Naive thymus-derived CD8-positive, alpha-beta T cell (primary cell): Measurements from ENCODE around the gene TMEM72. TPM values are rescaled to one million over a fixed set of nuclear protein-coding genes. Genes with fewer than 3 reads are reported as not detected.

ENCODE experiments used
- ATAC-seq, 2 donors: fragments of 150-1000 bp; cut with Tn5 transposase in 1 of 2; sonication (Bioruptor Pico), chemical (Tn5 transposase) in 1 of 2; 1 replicate in 1 of 2; 2 replicates in 1 of 2; pipeline ENCODE4 v1.10.0; 2021; ENCODE audit warnings: mild to moderate bottlenecking in 2 of 2, moderate library complexity in 2 of 2
- POLR2A ChIA-PET: fragments of 350-600 bp; sonication (Branson Sonifier 250); formaldehyde crosslinking; loops from one replicate; lab custom pipeline; 2021; ENCODE audit warnings: antibody characterized with exemption; lab: Charles Lee
- DNase-seq, 10 donors: peaks; one replicate each; pipeline versions ENCODE4 v3.0.0 to v3.0.0-alpha.2; 2020 to 2022
- H3K27ac Mint-ChIP-seq, 10 donors: one replicate each; pipeline ENCODE4 v1.8.0; 2020 to 2022; ENCODE audit warnings: mild to moderate bottlenecking in 10 of 10, mixed read lengths in 10 of 10, moderate library complexity in 4 of 10, inconsistent platforms in 1 of 10
- H3K27me3 Mint-ChIP-seq, 5 donors: one replicate each; pipeline ENCODE4 v1.8.0; 2021 to 2022; ENCODE audit warnings: mixed read lengths in 5 of 5
- H3K36me3 Mint-ChIP-seq, 3 donors: one replicate each; pipeline ENCODE4 v1.8.0; 2020 to 2022; ENCODE audit warnings: mixed read lengths in 3 of 3, mild to moderate bottlenecking in 2 of 3, inconsistent platforms in 1 of 3
- H3K4me1 Mint-ChIP-seq, 4 donors: one replicate each; pipeline ENCODE4 v1.8.0; 2021 to 2022; ENCODE audit warnings: mixed read lengths in 4 of 4
- H3K4me3 Mint-ChIP-seq, 10 donors: one replicate each; pipeline ENCODE4 v1.8.0; 2020 to 2022; ENCODE audit warnings: mild to moderate bottlenecking in 10 of 10, mixed read lengths in 10 of 10, moderate library complexity in 6 of 10, inconsistent platforms in 1 of 10
- H3K9me3 Mint-ChIP-seq, 9 donors: one replicate each; pipeline ENCODE4 v1.8.0; 2020 to 2022; ENCODE audit warnings: mixed read lengths in 9 of 9, mild to moderate bottlenecking in 3 of 9, inconsistent platforms in 1 of 9, moderate library complexity in 1 of 9
- polyA plus RNA-seq, 3 donors: library from polyadenylated mRNA; unstranded; fragments of 300-500 nt; fragmentation: Illumina TruSeq; gene quantifications; one replicate each; pipeline ENCODE4 v1.2.3, GENCODE V29; 2021
- total RNA-seq, 8 experiments: library from RNA in 2 of 8; stranded (reverse) in 2 of 8; gene quantifications; one replicate each; pipeline ENCODE4 v1.2.3 and lab custom pipeline; 2021 to 2026

TMEM72 gene
- total and polyA plus RNA-seq, 5 experiments from 2014 or later: not detected

DNA sequence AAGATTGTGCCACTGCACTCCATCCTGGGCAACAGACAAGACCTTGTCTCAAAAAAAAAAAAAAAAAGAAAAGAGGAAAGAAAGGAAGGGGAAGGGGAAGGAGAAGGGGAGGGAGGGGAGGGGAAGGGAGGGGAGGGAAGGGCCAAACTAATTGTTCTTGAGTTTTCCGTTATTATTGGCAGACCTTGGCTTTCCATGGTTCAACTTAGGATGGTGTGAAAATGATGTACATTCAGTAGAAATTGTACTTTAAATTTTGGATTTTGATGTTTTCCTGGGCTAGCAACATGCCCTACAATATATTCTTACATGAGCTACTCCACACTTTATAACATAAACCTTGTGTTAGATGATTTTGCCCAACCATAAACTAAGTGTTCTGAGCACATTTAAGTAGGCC lies 1.2 kb upstream of the TMEM72 start:
- H3K4me1 Mint-ChIP-seq: peaks cover 6 to 25% (median 18%) of the 10 kb centered on the region in 4 donors
- H3K36me3 Mint-ChIP-seq: no peaks in the 10 kb centered on the region
- DNase-seq (no peak), ATAC-seq (no peak)
- no peak overlapping the region for H3K27ac Mint-ChIP-seq
- no peaks in the 10 kb centered on the region for H3K9me3 Mint-ChIP-seq
- POLR2A ChIA-PET: no interaction called here
- peaks cover 0 to 9% (median 4%) of the 10 kb centered on the region in 5 donors for H3K27me3 Mint-ChIP-seq
- H3K4me3 Mint-ChIP-seq: no peak overlapping the region

DNA sequence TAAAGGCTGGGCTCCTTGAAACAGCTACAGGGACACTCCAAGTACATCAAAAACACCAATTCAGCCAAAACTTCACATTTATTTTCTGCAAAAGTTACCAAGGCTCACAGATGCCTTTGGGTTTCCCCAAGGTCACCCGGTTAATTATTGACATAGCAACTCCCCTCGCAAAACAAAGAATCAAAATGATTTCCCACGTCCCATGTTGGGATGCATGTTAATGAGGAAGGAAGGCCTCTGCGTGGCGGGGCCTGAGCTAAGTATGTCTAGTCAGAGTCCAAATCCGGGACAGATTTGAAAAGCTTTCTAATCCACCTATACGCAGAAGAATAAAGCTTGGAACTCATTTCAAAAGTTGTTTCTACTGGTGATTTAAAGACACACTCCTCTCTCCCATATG lies 535 bp upstream of the TMEM72 start:
- Mint-ChIP-seq H3K36me3 (no peaks in the 10 kb centered on the region), H3K9me3 (no peaks in the 10 kb centered on the region), H3K27ac (peak overlapping the region in 1 of 10 donors; percentile 28), H3K4me1 (peaks cover 6 to 27% (median 24%) of the 10 kb centered on the region in 4 donors), H3K4me3 (no peak overlapping the region), H3K27me3 (peaks cover 0 to 9% (median 4%) of the 10 kb centered on the region in 5 donors)
- no peak for DNase-seq
- POLR2A ChIA-PET: no interaction called here
- ATAC-seq: no peak

DNA sequence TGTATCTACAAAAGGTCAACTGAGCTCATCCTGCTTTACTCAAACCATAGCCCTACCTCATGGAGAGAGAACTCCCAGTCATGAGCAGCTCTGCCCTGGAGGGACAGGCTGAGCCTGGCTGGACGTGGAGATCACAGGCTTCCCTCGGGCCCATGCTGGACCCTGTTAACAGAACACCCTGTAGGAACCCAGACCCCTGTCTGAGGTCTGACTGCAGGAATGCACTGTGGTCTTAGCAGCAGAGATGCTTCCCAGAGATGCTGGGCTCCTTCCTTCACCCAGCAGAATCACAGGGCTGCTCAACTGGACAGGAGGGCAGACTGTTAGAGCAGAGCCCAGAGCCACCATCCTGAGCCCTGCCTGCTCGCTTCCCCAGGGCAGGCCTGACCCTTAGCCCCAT lies 814 bp downstream of the TMEM72 start:
- no peaks in the 10 kb centered on the region for H3K9me3 Mint-ChIP-seq
- peak overlapping the region in 1 of 10 donors; percentile 38 for H3K4me3 Mint-ChIP-seq
- peaks cover 0 to 9% (median 4%) of the 10 kb centered on the region in 5 donors for H3K27me3 Mint-ChIP-seq
- H3K36me3 Mint-ChIP-seq: no peaks in the 10 kb centered on the region
- no peak for DNase-seq
- POLR2A ChIA-PET: no interaction called here
- H3K27ac Mint-ChIP-seq: peak overlapping the region in 3 of 10 donors; percentile 30 to 61 (median 40)
- no peak for ATAC-seq
- peaks cover 6 to 30% (median 24%) of the 10 kb centered on the region in 4 donors for H3K4me1 Mint-ChIP-seq

DNA sequence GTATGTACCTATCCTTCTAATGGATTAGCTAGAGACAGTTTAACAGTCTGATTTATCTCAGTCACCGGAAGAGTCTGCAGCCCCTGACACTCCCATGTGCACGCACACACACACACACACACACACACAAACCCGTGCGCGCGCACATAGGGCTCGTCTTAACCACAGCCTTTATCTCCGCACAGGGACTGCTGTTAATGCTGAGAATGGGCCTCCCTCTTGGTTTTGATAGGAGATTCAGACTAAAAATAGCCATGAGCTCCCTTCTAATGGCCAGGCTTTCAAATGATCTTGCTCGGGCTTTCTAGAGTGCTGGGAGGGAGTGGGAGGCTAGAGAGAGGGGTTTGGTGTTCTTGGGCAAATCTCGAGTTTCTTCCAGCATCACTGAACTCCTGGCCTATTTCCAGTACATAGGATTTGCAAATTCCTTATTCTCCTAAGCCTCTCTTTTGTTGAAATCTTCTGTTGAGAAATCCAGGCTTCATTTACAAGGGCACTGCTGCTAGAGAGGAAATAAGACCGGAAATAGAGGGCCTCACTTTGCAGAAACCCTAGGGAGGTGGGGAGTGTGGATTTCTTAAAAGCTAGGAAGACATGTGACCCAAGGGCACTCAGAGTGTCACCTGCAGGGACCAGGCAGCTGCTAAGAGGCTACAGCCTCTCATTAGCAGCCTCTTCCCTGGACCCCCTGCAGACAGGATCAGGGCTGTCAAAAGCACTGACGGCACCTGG lies 2.4 kb downstream of the TMEM72 start:
- Mint-ChIP-seq H3K27ac (peak overlapping the region; percentile 48 to 91 (median 88)), H3K9me3 (peaks cover 0 to 5% (median 0%) of the 10 kb centered on the region in 9 donors), H3K4me3 (peak overlapping the region; percentile 60 to 85 (median 68)), H3K36me3 (peaks cover 0 to 8% (median 4%) of the 10 kb centered on the region in 3 donors), H3K27me3 (peaks cover 0 to 7% (median 0%) of the 10 kb centered on the region in 5 donors), H3K4me1 (peaks cover 6 to 30% (median 24%) of the 10 kb centered on the region in 4 donors)
- ATAC-seq (peak; percentile 72 to 87), DNase-seq (peak in 8 of 10 donors; percentile 13 to 73 (median 62))
- POLR2A ChIA-PET: interaction anchor here (0.6 to 2.2 kb wide), 4 partner anchors 46 to 87 kb away, joined by 3 to 7 read pairs (median 3); partner anchors contain the start of genes RASSF4 and ZNF22

DNA sequence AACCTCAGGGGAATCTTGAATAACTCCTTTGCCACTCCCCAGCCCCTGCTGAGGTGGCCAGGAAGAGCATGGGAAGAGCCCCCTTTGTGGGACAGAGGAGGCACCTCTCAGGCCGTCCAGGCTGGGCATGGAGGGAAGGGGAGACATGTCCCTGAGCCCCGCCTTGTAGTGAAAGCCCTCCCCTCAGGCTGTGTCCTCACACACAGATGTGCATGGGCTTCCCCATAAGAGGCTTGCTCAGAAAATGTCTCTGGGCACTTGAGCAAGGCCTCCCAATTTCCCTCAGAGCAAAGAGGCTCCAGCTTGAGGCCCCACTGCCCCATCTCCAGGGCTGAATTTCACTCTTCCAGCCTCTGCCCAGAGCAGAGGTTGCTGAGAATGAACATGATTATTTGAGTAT lies 3.8 kb downstream of the TMEM72 start:
- POLR2A ChIA-PET: no interaction called here
- Mint-ChIP-seq H3K4me3 (no peak overlapping the region), H3K4me1 (peaks cover 6 to 30% (median 24%) of the 10 kb centered on the region in 4 donors), H3K27me3 (peaks cover 0 to 3% (median 0%) of the 10 kb centered on the region in 5 donors), H3K27ac (peak overlapping the region in 1 of 10 donors; percentile 31), H3K36me3 (peaks cover 0 to 8% (median 4%) of the 10 kb centered on the region in 3 donors), H3K9me3 (peaks cover 0 to 5% (median 0%) of the 10 kb centered on the region in 9 donors)
- ATAC-seq (no peak), DNase-seq (no peak)

DNA sequence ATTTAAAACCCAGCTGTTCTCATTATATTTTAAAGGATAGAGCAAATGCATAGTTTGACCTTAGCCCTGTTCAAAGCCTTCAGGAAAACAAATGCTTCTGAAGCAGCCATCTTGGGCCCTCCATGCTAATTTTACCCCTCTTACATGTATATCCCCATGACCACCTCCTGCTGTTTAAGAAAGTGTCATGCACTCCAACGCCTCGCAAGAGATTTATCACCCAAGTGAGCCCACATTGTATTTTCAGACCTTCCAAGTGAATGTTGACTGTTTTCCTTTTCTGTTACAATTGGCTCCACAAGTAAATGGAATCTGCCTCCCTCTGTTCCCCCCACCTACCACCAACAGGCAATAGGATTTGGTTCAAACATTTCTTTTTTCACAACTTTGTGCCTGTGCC lies 5.3 kb downstream of the TMEM72 start:
- peak overlapping the region in 1 of 10 donors; percentile 21 for H3K27ac Mint-ChIP-seq
- POLR2A ChIA-PET: no interaction called here

DNA sequence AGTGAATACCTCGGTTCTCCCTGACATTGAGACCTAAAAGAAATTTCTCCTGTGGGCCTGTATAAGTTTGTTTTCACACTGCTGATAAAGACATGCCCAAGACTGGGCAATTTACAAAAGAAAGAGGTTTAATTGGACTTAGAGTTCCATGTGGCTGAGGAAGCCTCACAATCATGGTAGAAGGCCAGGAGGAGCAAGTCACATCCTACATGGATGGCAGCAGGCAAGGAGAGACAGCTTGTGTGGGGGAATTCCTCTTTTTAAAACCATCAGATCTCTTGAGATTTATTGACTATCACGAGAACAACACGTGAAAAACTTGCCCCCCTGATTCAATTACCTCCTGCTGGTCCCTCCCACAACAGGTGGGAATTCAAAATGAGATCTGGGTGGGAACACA lies 6.7 kb downstream of the TMEM72 start:
- Mint-ChIP-seq H3K36me3 (peaks cover 0 to 8% (median 4%) of the 10 kb centered on the region in 3 donors), H3K4me1 (peaks cover 7 to 24% (median 21%) of the 10 kb centered on the region in 4 donors), H3K9me3 (peaks cover 0 to 5% (median 0%) of the 10 kb centered on the region in 9 donors), H3K27ac (no peak overlapping the region), H3K4me3 (no peak overlapping the region), H3K27me3 (peaks cover 0 to 3% (median 0%) of the 10 kb centered on the region in 5 donors)
- no peak for DNase-seq
- POLR2A ChIA-PET: no interaction called here
- ATAC-seq: no peak

More for the DNA sequence above, 5.3 kb downstream of the TMEM72 start:
- no peak for DNase-seq
- no peak for ATAC-seq
- Mint-ChIP-seq H3K9me3 (peaks cover 0 to 5% (median 0%) of the 10 kb centered on the region in 9 donors), H3K27me3 (peaks cover 0 to 3% (median 0%) of the 10 kb centered on the region in 5 donors), H3K4me3 (no peak overlapping the region), H3K4me1 (peaks cover 7 to 30% (median 24%) of the 10 kb centered on the region in 4 donors), H3K36me3 (peaks cover 0 to 8% (median 4%) of the 10 kb centered on the region in 3 donors)

DNA sequence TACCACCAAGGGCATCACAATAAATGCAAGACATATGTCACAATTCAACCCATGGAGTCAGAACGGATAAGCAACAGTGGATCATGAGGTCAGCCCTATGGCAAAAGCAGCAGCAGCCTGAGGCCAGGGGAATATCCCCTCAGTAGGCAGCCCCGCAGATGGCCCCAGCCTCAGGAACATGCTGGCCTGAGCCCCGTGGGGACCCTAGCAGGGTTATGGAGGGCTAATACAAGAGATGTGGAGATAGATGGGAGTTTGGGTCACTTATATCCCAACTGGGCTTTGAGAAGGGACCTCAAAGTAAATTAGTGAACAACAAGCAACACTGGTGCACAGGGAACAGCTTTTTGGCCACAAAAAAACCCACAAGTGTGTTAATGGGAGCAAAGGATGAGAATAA lies 9.1 kb downstream of the TMEM72 start:
- no peak overlapping the region for H3K27ac Mint-ChIP-seq
- ATAC-seq (no peak), DNase-seq (no peak)
- peaks cover 0 to 3% (median 0%) of the 10 kb centered on the region in 5 donors for H3K27me3 Mint-ChIP-seq
- no peak overlapping the region for H3K4me3 Mint-ChIP-seq
- peaks cover 1 to 5% (median 4%) of the 10 kb centered on the region in 4 donors for H3K4me1 Mint-ChIP-seq
- peaks cover 0 to 5% (median 0%) of the 10 kb centered on the region in 9 donors for H3K9me3 Mint-ChIP-seq
- H3K36me3 Mint-ChIP-seq: peaks cover 0 to 8% (median 4%) of the 10 kb centered on the region in 3 donors
- POLR2A ChIA-PET: no interaction called here

DNA sequence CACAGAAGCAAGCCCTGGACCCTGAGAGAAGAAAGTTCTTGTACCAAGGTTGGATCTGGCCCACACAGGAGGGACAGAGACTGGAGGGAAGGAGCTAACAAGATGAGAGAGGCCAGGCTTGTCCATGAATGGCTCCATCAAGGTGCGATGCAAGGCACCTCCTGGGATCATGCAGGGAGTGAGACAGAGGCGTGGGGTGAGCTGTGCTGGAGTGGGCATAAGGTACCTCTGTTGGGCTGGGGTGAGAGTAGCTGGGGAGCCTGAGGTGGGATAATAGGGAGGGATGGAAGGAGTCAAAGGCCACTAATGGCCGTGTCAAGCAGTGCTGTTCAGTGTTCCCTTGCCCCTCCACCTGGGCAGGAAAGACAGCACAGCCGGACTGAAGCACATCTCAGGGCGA lies 9.9 kb downstream of the TMEM72 start:
- H3K27ac Mint-ChIP-seq: no peak overlapping the region
- DNase-seq (no peak), ATAC-seq (no peak)
- H3K4me3 Mint-ChIP-seq: no peak overlapping the region
- H3K4me1 Mint-ChIP-seq: peaks cover 0 to 1% (median 0%) of the 10 kb centered on the region in 4 donors
- H3K36me3 Mint-ChIP-seq: peaks cover 0 to 8% (median 4%) of the 10 kb centered on the region in 3 donors
- H3K9me3 Mint-ChIP-seq: peaks cover 0 to 5% (median 0%) of the 10 kb centered on the region in 9 donors
- POLR2A ChIA-PET: no interaction called here
- peaks cover 0 to 3% (median 0%) of the 10 kb centered on the region in 5 donors for H3K27me3 Mint-ChIP-seq

DNA sequence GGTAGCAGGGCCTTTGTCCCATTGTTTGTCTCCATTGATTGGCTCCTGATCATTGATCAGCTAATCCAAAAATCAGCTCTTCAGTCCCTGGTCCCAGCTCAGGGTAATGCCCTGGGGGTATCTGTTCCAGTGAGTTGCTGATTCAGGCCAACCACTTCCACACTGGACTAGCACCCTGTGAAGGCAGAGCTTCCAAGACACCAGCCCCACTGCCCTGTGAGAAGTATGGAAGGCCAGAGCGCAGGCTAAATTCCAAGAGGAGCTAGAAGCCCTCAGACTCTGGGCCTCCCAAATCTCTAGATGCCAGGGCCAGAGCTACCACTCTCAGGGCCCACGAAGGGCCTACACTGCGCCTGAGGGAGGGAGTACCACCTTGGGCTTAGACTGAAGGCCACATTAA lies 10.4 kb downstream of the TMEM72 start:
- Mint-ChIP-seq H3K4me3 (no peak overlapping the region), H3K27me3 (peaks cover 0 to 3% (median 0%) of the 10 kb centered on the region in 5 donors), H3K9me3 (peaks cover 0 to 5% (median 0%) of the 10 kb centered on the region in 9 donors), H3K27ac (no peak overlapping the region), H3K36me3 (peaks cover 0 to 8% (median 4%) of the 10 kb centered on the region in 3 donors), H3K4me1 (peaks cover 0 to 1% (median 0%) of the 10 kb centered on the region in 4 donors)
- no peak for ATAC-seq
- POLR2A ChIA-PET: no interaction called here
- no peak for DNase-seq

DNA sequence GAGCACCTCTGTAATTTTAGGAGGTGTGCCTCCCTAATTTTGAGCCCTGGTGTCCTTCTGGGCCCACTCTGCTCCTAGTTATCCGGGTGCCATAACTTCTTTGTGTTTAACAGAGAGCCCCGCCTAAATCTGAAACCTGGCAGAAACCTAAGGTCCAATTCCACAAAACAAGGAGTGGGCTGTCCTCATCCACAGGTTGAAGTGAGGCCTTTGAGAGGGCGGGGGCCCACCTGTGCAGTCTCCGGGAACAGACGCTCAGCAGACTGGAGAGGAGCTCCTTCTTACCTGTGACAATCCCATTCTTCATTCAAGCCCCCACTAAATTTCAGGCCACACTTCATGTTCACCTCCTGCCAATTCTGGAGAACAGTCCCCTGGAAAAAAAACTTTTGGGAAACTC lies 10.9 kb downstream of the TMEM72 start:
- Mint-ChIP-seq H3K27me3 (peaks cover 0 to 2% (median 0%) of the 10 kb centered on the region in 5 donors), H3K36me3 (peaks cover 0 to 8% (median 4%) of the 10 kb centered on the region in 3 donors), H3K4me3 (no peak overlapping the region), H3K27ac (no peak overlapping the region), H3K9me3 (peaks cover 0 to 5% (median 0%) of the 10 kb centered on the region in 9 donors), H3K4me1 (peaks cover 0 to 1% (median 0%) of the 10 kb centered on the region in 4 donors)
- DNase-seq (no peak), ATAC-seq (no peak)
- POLR2A ChIA-PET: no interaction called here

DNA sequence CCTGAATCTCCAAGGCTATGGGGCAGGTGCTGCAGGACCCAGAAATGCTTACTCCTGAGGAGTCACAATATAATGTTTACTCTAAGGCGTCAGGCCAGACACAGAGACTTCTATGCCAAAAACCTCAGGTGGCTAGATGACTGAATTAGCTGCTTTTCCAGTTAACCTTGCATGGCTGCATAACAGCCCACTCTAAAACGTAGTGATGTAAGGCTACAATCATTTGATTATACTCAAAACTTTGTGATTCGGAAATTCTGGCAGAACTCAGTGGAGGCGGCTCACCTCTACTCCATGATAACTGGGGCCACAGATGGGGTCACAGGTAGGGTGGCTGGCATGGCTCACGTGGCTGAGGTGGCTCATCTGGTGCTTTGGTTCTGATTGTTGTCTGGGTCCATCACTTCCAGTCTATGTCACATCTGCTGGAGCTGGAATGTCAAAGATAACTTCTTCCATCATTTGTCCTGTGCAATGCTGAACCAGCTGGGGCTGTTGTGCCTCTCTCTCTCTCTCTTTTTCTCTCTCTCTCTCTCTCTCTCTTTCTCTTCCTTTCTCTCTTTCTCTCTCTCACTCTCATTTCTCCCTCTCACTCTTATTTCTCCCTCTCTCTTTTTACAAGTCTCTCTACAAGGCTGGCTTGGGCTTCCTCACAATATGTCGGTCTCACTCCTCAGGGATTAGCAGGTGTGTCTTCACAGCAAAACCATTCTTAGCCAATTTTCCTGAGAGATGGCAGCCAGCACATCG lies 11.8 kb downstream of the TMEM72 start:
- Mint-ChIP-seq H3K36me3 (peaks cover 0 to 1% (median 0%) of the 10 kb centered on the region in 3 donors), H3K9me3 (peaks cover 0 to 2% (median 0%) of the 10 kb centered on the region in 9 donors), H3K27me3 (no peaks in the 10 kb centered on the region), H3K27ac (peak overlapping the region in 1 of 10 donors; percentile 15), H3K4me1 (peaks cover 0 to 1% (median 0%) of the 10 kb centered on the region in 4 donors), H3K4me3 (no peak overlapping the region)
- POLR2A ChIA-PET: no interaction called here
- no peak for DNase-seq
- ATAC-seq: no peak
